Measurements from ENCODE around the gene CSF3. TPM values are rescaled to one million over a fixed set of nuclear protein-coding genes. Genes with fewer than 3 reads are reported as not detected.

The CSF3 gene
- total RNA-seq, 1 experiment from 2014 or later: not detected

DNA sequence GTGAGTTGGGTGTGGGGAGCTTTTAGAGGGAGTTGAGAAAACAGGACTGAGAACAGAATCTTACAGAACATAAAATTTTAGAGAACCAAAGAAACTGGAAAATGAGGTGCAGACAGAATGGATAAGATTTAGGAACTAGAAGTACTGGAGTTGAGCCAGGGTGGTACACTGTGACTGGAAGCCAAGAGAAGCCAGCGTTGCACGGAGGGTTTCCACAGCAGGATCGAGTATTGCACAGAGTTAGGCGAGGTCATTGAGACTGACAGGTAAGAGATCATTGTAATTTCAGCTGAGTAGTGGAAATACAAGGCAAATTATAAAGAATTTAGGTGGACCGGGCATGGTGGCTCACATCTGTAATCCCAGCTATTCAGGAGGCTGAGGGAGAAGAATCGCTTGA is 45.9 kb upstream of the CSF3 start:
- H3K4me1 Mint-ChIP-seq: no peaks in the 10 kb centered on the region

DNA sequence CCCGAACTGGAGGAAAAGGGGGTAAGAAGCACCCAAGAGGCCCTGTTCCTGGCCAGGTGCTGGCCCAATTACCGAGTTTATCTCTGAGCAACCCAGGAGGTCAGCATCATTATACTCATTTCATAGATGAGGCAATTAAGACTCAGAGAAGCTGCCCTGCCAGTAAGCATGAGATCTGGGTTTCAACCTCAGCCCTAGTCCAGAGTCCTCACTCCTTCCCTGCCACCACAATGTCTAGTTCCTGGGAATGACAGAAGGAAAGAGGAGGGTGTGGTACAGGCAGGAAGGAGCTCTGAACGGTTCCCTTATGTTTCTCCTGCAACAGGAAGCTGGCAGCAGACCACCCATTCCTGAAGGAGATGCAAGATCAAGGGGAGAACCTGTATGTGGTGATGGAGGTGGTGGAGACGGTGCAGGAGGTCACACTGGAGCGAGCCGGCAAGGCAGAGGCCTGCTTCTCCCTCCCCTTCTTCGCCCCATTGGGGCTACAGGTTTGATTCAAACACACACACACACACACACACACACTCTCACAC is 45.0 kb upstream of the CSF3 start:
- ATAC-seq: no peak
- Mint-ChIP-seq H3K27me3 (ENCODE audit: low read depth) (peaks cover 32% of the 10 kb centered on the region), H3K9me3 (no peaks in the 10 kb centered on the region), H3K27ac (no peak overlapping the region), H3K4me3 (no peak overlapping the region), H3K4me1 (no peaks in the 10 kb centered on the region), H3K36me3 (no peaks in the 10 kb centered on the region)
- ChIA-PET CTCF (interaction anchor here (0.9 kb wide), 1 partner anchor 10 kb away, joined by 3 read pairs; the partner anchor contains the start of gene PSMD3), POLR2A (no interaction called here)
- DNase-seq (ENCODE audit: low spot score): no peak
- TF ChIP-seq KAT7 (CRISPR knock-in tag; IDR thresholded peaks at IDR 0.05; ENCODE audit: borderline replicate concordance): no peak
- TF ChIP-seq SP1 (CRISPR knock-in tag; conservative IDR thresholded peaks at IDR 0.05): no peak
- TF ChIP-seq, protein P1, sequence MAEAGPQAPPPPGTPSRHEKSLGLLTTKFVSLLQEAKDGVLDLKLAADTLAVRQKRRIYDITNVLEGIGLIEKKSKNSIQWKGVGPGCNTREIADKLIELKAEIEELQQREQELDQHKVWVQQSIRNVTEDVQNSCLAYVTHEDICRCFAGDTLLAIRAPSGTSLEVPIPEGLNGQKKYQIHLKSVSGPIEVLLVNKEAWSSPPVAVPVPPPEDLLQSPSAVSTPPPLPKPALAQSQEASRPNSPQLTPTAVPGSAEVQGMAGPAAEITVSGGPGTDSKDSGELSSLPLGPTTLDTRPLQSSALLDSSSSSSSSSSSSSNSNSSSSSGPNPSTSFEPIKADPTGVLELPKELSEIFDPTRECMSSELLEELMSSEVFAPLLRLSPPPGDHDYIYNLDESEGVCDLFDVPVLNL (CRISPR knock-in tag; IDR thresholded peaks at IDR 0.05; ENCODE audit: borderline replicate concordance, low read depth): no peak
- no peak for TF ChIP-seq SMAD4 (CRISPR knock-in tag; IDR thresholded peaks at IDR 0.05)
- TF ChIP-seq, protein P2, sequence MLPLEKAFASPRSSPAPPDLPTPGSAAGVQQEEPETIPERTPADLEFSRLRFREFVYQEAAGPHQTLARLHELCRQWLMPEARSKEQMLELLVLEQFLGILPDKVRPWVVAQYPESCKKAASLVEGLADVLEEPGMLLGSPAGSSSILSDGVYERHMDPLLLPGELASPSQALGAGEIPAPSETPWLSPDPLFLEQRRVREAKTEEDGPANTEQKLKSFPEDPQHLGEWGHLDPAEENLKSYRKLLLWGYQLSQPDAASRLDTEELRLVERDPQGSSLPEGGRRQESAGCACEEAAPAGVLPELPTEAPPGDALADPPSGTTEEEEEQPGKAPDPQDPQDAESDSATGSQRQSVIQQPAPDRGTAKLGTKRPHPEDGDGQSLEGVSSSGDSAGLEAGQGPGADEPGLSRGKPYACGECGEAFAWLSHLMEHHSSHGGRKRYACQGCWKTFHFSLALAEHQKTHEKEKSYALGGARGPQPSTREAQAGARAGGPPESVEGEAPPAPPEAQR (CRISPR knock-in tag; IDR thresholded peaks at IDR 0.05): no peak
- TF ChIP-seq, protein P3, sequence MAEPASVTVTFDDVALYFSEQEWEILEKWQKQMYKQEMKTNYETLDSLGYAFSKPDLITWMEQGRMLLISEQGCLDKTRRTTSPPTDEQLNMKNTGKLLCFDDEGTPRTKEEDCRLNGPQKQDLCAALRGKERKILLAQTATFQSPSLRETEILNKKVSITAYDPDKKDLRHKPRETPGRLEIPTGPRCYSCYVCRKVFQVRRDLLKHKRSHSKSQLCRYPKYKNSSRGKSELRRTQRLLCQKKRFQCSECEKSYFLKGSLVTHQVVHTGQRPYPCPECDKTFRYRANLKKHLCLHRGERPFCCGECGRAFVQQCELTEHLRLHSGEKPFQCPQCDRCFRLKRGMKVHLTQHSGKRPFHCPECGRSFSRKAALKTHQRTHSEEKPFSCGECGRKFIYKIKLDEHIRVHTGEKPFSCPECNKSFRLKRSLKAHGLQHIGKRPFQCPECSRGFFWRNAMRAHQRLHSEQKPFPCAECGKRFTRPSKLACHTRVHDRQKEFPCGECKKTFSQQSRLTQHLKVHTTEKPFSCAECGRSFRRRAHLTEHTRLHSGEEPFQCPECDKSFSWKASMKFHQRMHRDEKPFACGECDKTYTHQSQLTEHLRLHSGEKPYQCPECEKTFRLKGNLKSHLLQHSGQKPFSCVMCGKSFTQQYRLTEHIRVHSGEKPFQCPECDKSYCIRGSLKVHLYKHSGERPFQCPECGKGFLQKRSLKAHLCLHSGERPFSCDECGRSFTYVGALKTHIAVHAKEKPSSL (CRISPR knock-in tag; conservative IDR thresholded peaks at IDR 0.05): no peak
- TF ChIP-seq, protein P4, sequence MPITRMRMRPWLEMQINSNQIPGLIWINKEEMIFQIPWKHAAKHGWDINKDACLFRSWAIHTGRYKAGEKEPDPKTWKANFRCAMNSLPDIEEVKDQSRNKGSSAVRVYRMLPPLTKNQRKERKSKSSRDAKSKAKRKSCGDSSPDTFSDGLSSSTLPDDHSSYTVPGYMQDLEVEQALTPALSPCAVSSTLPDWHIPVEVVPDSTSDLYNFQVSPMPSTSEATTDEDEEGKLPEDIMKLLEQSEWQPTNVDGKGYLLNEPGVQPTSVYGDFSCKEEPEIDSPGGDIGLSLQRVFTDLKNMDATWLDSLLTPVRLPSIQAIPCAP (CRISPR knock-in tag; IDR thresholded peaks at IDR 0.05): no peak
- TF ChIP-seq, protein P5, sequence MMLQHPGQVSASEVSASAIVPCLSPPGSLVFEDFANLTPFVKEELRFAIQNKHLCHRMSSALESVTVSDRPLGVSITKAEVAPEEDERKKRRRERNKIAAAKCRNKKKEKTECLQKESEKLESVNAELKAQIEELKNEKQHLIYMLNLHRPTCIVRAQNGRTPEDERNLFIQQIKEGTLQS (CRISPR knock-in tag; conservative IDR thresholded peaks at IDR 0.05): no peak
- no peak for TF ChIP-seq ZNF671 (CRISPR knock-in tag; IDR thresholded peaks at IDR 0.05)
- TF ChIP-seq JAZF1 (CRISPR knock-in tag; IDR thresholded peaks at IDR 0.05): no peak
- TF ChIP-seq ZNF396 (CRISPR knock-in tag; IDR thresholded peaks at IDR 0.05; ENCODE audit: borderline replicate concordance): no peak

More for the DNA sequence above, 45.9 kb upstream of the CSF3 start:
- ChIA-PET POLR2A (interaction anchor here (0.6 to 0.8 kb wide), 2 partner anchors 11 to 31 kb away, joined by 3 read pairs; partner anchors contain the start of gene PSMD3), CTCF (interaction anchor here (0.6 to 2.4 kb wide), 3 partner anchors 10 to 805 kb away, joined by 3 to 16 read pairs (median 3); no protein-coding TSS in a partner anchor)
- Mint-ChIP-seq H3K27ac (no peak overlapping the region), H3K4me3 (no peak overlapping the region), H3K36me3 (no peaks in the 10 kb centered on the region), H3K27me3 (ENCODE audit: low read depth) (peaks cover 32% of the 10 kb centered on the region), H3K9me3 (no peaks in the 10 kb centered on the region)
- DNase-seq (ENCODE audit: low spot score) (no peak), ATAC-seq (no peak)
- TF ChIP-seq, protein P6, sequence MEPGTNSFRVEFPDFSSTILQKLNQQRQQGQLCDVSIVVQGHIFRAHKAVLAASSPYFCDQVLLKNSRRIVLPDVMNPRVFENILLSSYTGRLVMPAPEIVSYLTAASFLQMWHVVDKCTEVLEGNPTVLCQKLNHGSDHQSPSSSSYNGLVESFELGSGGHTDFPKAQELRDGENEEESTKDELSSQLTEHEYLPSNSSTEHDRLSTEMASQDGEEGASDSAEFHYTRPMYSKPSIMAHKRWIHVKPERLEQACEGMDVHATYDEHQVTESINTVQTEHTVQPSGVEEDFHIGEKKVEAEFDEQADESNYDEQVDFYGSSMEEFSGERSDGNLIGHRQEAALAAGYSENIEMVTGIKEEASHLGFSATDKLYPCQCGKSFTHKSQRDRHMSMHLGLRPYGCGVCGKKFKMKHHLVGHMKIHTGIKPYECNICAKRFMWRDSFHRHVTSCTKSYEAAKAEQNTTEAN (CRISPR knock-in tag; IDR thresholded peaks at IDR 0.05): no peak
- TF ChIP-seq TEAD4 (CRISPR knock-in tag; IDR thresholded peaks at IDR 0.05) (no peak), NFE2L1 (CRISPR knock-in tag; IDR thresholded peaks at IDR 0.05) (no peak), SOX15 (CRISPR knock-in tag; IDR thresholded peaks at IDR 0.05) (no peak), IRF2 (CRISPR knock-in tag; IDR thresholded peaks at IDR 0.05; ENCODE audit: borderline replicate concordance, low read depth) (no peak)
- TF ChIP-seq, protein P7, sequence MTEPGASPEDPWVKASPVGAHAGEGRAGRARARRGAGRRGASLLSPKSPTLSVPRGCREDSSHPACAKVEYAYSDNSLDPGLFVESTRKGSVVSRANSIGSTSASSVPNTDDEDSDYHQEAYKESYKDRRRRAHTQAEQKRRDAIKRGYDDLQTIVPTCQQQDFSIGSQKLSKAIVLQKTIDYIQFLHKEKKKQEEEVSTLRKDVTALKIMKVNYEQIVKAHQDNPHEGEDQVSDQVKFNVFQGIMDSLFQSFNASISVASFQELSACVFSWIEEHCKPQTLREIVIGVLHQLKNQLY (CRISPR knock-in tag; IDR thresholded peaks at IDR 0.05): no peak
- TF ChIP-seq, protein P8, sequence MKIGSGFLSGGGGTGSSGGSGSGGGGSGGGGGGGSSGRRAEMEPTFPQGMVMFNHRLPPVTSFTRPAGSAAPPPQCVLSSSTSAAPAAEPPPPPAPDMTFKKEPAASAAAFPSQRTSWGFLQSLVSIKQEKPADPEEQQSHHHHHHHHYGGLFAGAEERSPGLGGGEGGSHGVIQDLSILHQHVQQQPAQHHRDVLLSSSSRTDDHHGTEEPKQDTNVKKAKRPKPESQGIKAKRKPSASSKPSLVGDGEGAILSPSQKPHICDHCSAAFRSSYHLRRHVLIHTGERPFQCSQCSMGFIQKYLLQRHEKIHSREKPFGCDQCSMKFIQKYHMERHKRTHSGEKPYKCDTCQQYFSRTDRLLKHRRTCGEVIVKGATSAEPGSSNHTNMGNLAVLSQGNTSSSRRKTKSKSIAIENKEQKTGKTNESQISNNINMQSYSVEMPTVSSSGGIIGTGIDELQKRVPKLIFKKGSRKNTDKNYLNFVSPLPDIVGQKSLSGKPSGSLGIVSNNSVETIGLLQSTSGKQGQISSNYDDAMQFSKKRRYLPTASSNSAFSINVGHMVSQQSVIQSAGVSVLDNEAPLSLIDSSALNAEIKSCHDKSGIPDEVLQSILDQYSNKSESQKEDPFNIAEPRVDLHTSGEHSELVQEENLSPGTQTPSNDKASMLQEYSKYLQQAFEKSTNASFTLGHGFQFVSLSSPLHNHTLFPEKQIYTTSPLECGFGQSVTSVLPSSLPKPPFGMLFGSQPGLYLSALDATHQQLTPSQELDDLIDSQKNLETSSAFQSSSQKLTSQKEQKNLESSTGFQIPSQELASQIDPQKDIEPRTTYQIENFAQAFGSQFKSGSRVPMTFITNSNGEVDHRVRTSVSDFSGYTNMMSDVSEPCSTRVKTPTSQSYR (CRISPR knock-in tag; IDR thresholded peaks at IDR 0.05): no peak
- TF ChIP-seq, protein P9, sequence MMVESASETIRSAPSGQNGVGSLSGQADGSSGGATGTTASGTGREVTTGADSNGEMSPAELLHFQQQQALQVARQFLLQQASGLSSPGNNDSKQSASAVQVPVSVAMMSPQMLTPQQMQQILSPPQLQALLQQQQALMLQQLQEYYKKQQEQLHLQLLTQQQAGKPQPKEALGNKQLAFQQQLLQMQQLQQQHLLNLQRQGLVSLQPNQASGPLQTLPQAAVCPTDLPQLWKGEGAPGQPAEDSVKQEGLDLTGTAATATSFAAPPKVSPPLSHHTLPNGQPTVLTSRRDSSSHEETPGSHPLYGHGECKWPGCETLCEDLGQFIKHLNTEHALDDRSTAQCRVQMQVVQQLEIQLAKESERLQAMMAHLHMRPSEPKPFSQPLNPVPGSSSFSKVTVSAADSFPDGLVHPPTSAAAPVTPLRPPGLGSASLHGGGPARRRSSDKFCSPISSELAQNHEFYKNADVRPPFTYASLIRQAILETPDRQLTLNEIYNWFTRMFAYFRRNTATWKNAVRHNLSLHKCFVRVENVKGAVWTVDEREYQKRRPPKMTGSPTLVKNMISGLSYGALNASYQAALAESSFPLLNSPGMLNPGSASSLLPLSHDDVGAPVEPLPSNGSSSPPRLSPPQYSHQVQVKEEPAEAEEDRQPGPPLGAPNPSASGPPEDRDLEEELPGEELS (CRISPR knock-in tag; IDR thresholded peaks at IDR 0.05): no peak
